Endodermal cell (in vitro differentiated cells): ENCODE measurements around the gene TMEM158. TPM values are rescaled to one million over a fixed set of nuclear protein-coding genes. Genes with fewer than 3 reads are reported as not detected.

ENCODE experiments used
- DNase-seq: peaks from one replicate; pipeline ENCODE4 v3.0.0-alpha.2; 2017
- H3K27ac ChIP-seq: 2 replicates; pipeline ENCODE4 v1.5.1; 2013; ENCODE audit warnings: mild to moderate bottlenecking, low read depth, low read length, moderate library complexity
- H3K27me3 ChIP-seq: 2 replicates; pipeline ENCODE4 v1.6.1; 2013; ENCODE audit warnings: mild to moderate bottlenecking, low read length, moderate library complexity; ENCODE audit not compliant: insufficient read depth, control insufficient read depth, poor library complexity, severe bottlenecking
- H3K36me3 ChIP-seq: 2 replicates; pipeline ENCODE4 v1.7.0; 2013; ENCODE audit warnings: mild to moderate bottlenecking, low read length, moderate library complexity; ENCODE audit not compliant: control insufficient read depth, insufficient read depth
- H3K4me1 ChIP-seq: one replicate; pipeline ENCODE4 v1.7.0; 2013; ENCODE audit warnings: low read length; ENCODE audit not compliant: control insufficient read depth, insufficient read depth
- H3K4me3 ChIP-seq: 2 replicates; pipeline ENCODE4 v1.5.1; 2013; ENCODE audit warnings: mild to moderate bottlenecking, low read length, moderate library complexity
- H3K9ac ChIP-seq: 2 replicates; pipeline ENCODE4 v1.6.1; 2013; ENCODE audit warnings: mild to moderate bottlenecking, low read length, moderate library complexity; ENCODE audit not compliant: poor library complexity, severe bottlenecking; ENCODE audit errors: extremely low read depth
- H3K9me3 ChIP-seq: 2 replicates; pipeline ENCODE4 v1.6.1; 2013; ENCODE audit warnings: mild to moderate bottlenecking, low read length, moderate library complexity; ENCODE audit not compliant: control insufficient read depth
- H3K27ac Mint-ChIP-seq: 2 replicates; pipeline ENCODE4 v1.8.0; 2020; ENCODE audit warnings: mixed read lengths
- H3K27me3 Mint-ChIP-seq: 2 replicates; pipeline ENCODE4 v1.8.0; 2021; ENCODE audit warnings: mild to moderate bottlenecking, mixed read lengths; ENCODE audit not compliant: insufficient read depth
- H3K36me3 Mint-ChIP-seq: 2 replicates; pipeline ENCODE4 v1.8.0; 2020; ENCODE audit warnings: low read depth, mixed read lengths
- H3K4me1 Mint-ChIP-seq: 2 replicates; pipeline ENCODE4 v1.8.0; 2020; ENCODE audit warnings: mixed read lengths
- H3K4me3 Mint-ChIP-seq: 2 replicates; pipeline ENCODE4 v1.8.0; 2020; ENCODE audit warnings: mild to moderate bottlenecking, moderate library complexity, mixed read lengths
- H3K9me3 Mint-ChIP-seq: 2 replicates; pipeline ENCODE4 v1.8.0; 2020; ENCODE audit warnings: mild to moderate bottlenecking, mixed read lengths
- WGBS, 2 experiments: methylation state at CpG; one replicate each; pipeline versions ENCODE4 v1.1.5 to v1.1.7; 2013; ENCODE audit warnings: missing lambda C conversion rate in 2 of 2, mixed read lengths in 1 of 2; ENCODE audit not compliant: insufficient coverage in 1 of 2, insufficient read length in 1 of 2; 5-methylcytosine and 5-hydroxymethylcytosine counted together
- total RNA-seq, 2 donors: library from RNA; stranded (reverse); fragmentation: NEBNext Ultra II Directional in 1 of 2; extraction: Animal tissue kit (Norgen Biotek cat#: 25700) in 1 of 2; gene quantifications; 2 replicates in 1 of 2; 3 replicates in 1 of 2; pipeline ENCODE4 v1.2.1, GENCODE V29; 2021
- TF ChIP-seq, protein P1 (sequence below): fragments of 200-600 bp; sonication (generic); conservative IDR thresholded peaks from 2 replicates; pipeline ENCODE4 v1.5.0; 2021; ENCODE audit warnings: antibody characterized with exemption, mild to moderate bottlenecking

TMEM158 gene
- total RNA-seq, 2 donors from 2014 or later, result 0.31 to 5.5 TPM

DNA sequence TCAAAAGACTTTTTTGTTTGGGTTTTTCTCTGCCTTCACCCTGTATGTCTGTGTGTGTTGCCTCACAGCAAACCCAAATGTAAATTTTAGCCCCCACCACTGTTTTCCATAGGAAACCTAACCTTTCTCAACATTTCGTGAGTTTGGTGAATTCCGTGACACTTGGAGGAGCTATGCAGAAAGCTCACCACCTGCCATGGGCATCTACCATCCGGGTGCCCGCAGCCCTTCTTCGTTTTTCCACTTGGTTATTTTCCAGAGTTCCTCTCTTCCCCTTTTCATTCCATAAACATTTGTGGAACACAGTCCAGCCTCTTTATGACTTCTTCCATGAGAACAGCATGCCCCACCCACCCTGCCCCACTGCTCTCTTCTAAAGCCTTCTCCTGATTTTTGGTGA lies 31.3 kb downstream of the TMEM158 start:
- no peaks in the 10 kb centered on the region for H3K36me3 ChIP-seq
- no peak overlapping the region for H3K9ac ChIP-seq
- H3K36me3 Mint-ChIP-seq, result no peaks in the 10 kb centered on the region
- H3K4me3 Mint-ChIP-seq, result no peak overlapping the region
- H3K27ac Mint-ChIP-seq, result no peak overlapping the region
- 89 to 97% methylated on average over 5 of the region's 5 CpGs for WGBS, 2 experiments
- no peak overlapping the region for H3K4me3 ChIP-seq
- no peak for DNase-seq
- H3K27ac ChIP-seq, result no peak overlapping the region
- H3K9me3 Mint-ChIP-seq, result no peaks in the 10 kb centered on the region
- no peaks in the 10 kb centered on the region for H3K4me1 ChIP-seq
- H3K4me1 Mint-ChIP-seq, result peaks cover 6% of the 10 kb centered on the region
- TF ChIP-seq, protein P1, sequence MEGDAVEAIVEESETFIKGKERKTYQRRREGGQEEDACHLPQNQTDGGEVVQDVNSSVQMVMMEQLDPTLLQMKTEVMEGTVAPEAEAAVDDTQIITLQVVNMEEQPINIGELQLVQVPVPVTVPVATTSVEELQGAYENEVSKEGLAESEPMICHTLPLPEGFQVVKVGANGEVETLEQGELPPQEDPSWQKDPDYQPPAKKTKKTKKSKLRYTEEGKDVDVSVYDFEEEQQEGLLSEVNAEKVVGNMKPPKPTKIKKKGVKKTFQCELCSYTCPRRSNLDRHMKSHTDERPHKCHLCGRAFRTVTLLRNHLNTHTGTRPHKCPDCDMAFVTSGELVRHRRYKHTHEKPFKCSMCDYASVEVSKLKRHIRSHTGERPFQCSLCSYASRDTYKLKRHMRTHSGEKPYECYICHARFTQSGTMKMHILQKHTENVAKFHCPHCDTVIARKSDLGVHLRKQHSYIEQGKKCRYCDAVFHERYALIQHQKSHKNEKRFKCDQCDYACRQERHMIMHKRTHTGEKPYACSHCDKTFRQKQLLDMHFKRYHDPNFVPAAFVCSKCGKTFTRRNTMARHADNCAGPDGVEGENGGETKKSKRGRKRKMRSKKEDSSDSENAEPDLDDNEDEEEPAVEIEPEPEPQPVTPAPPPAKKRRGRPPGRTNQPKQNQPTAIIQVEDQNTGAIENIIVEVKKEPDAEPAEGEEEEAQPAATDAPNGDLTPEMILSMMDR, result no peak
- H3K27me3 ChIP-seq, result no peaks in the 10 kb centered on the region
- no peaks in the 10 kb centered on the region for H3K9me3 ChIP-seq
- peaks cover 53% of the 10 kb centered on the region for H3K27me3 Mint-ChIP-seq

DNA sequence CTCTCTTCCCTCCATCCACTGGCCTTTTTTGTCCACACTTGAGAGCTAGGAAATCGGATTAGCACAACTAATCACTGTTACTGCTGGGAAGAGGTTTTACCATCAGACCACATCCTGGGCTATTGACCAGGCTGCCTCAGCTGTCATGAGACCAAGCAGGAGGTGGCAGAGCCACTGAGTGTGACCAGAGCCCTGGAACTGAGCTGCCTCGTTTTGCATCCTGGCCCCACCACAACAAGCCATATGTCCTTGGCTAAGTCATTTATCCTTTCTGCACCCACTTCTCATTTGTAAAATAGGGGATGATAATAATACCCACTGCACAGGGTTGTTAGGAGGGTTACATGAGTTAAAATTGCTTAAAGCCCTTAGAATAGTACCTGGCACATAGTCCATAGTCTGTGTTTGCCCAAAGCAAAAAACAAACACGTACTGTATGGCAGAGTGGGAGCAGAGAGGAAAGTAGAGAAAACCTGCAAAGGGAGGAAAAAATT lies 34.1 kb downstream of the TMEM158 start:
- Mint-ChIP-seq H3K9me3 (no peaks in the 10 kb centered on the region), H3K4me3 (no peak overlapping the region), H3K27ac (no peak overlapping the region), H3K36me3 (no peaks in the 10 kb centered on the region), H3K4me1 (peaks cover 3% of the 10 kb centered on the region), H3K27me3 (peaks cover 40% of the 10 kb centered on the region)
- H3K4me3 ChIP-seq, result no peak overlapping the region
- WGBS, 2 experiments, result 75 to 88% methylated on average over 2 of the region's 3 CpGs
- no peak overlapping the region for H3K27ac ChIP-seq
- no peaks in the 10 kb centered on the region for H3K27me3 ChIP-seq
- TF ChIP-seq, protein P1, result no peak
- no peaks in the 10 kb centered on the region for H3K36me3 ChIP-seq
- H3K9me3 ChIP-seq, result no peaks in the 10 kb centered on the region
- H3K4me1 ChIP-seq, result no peaks in the 10 kb centered on the region
- no peak overlapping the region for H3K9ac ChIP-seq
- no peak for DNase-seq

DNA sequence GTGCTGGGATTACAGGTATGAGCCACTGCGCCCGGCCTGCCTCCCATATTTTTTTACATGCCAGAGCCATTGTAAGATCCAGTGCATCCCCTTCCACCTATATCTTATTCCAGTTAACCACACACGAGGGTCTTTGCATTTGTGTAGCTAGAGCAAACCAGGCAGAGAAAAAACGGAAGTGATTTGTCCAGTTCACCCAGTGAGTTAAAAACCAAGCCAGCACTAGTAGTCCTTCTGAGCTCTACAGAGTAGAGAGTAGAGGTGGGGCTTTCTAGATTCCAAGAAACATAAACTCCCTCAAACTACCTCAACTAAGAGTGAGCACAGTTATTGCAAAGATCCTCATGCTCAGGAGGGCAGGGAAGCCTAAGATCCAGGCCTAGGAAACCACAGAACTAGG lies 34.7 kb downstream of the TMEM158 start:
- Mint-ChIP-seq H3K4me3 (no peak overlapping the region), H3K9me3 (no peaks in the 10 kb centered on the region), H3K27ac (no peak overlapping the region), H3K36me3 (no peaks in the 10 kb centered on the region), H3K27me3 (peaks cover 35% of the 10 kb centered on the region), H3K4me1 (peaks cover 3% of the 10 kb centered on the region)
- no peak for DNase-seq
- no peaks in the 10 kb centered on the region for H3K27me3 ChIP-seq
- TF ChIP-seq, protein P1, result no peak
- H3K36me3 ChIP-seq, result no peaks in the 10 kb centered on the region
- H3K4me1 ChIP-seq, result no peaks in the 10 kb centered on the region
- no peak overlapping the region for H3K4me3 ChIP-seq
- no peaks in the 10 kb centered on the region for H3K9me3 ChIP-seq
- H3K9ac ChIP-seq, result no peak overlapping the region
- 86 to 100% methylated on average over 1 to 4 of the region's 4 CpGs for WGBS, 2 experiments
- no peak overlapping the region for H3K27ac ChIP-seq
